ENCODE results near the gene WWOX.

GRCh38 chr16:78629173-78629572 lies 529.7 kb downstream of the WWOX start:
- TF ChIP-seq CTCF (IDR thresholded peaks at IDR 0.05; ENCODE audit: borderline replicate concordance, extremely low read depth, low read length, poor library complexity, severe bottlenecking) = no peak
- no peak for TF ChIP-seq EZH2 (IDR thresholded peaks at IDR 0.05; ENCODE audit: borderline replicate concordance, low read depth, low read length, severe bottlenecking)
